Thyroid gland (tissue), 4 donors: ENCODE data around the gene NSG1.

Experiments used
- POLR2A ChIP-seq, 2 donors: fragments of 450-650 bp; IDR thresholded peaks; one replicate each; pipeline ENCODE4 v1.6.1; 2017; ENCODE audit warnings: antibody characterized with exemption in 2 of 2, mild to moderate bottlenecking in 2 of 2, moderate library complexity in 1 of 2
- TF ChIP-seq, protein P1 (sequence below), 6 experiments: fragments of 200-600 bp in 3 of 6; fragments of 450-650 bp in 3 of 6; sonication (generic) in 3 of 6; IDR thresholded peaks; one replicate each; pipeline ENCODE4 v1.5.1; 2016 to 2019; ENCODE audit warnings: antibody characterized with exemption in 6 of 6, mild to moderate bottlenecking in 2 of 6, inconsistent platforms in 1 of 6, moderate library complexity in 1 of 6

DNA sequence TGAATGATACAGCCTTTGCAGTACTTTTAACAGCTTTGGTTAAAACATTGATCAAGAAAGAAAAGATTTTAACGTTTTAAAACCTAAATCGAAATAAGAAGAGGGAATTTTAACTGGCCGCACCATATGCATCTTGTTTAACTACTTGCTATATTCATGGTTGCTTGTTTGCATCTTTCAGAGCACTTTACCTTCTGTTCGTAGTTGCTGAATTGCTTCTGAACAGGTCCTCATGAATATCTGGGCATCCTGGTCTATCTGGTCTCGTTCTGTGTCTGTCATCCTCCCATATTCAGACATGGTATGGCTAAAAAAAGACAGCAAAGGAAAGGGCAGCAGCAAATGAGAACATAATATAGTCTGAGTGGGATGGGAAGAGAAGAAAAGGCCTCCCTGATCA is 72.3 kb downstream of the NSG1 start:
- no peak for TF ChIP-seq POLR2A (IDR thresholded peaks at IDR 0.05)
- TF ChIP-seq, protein P1, sequence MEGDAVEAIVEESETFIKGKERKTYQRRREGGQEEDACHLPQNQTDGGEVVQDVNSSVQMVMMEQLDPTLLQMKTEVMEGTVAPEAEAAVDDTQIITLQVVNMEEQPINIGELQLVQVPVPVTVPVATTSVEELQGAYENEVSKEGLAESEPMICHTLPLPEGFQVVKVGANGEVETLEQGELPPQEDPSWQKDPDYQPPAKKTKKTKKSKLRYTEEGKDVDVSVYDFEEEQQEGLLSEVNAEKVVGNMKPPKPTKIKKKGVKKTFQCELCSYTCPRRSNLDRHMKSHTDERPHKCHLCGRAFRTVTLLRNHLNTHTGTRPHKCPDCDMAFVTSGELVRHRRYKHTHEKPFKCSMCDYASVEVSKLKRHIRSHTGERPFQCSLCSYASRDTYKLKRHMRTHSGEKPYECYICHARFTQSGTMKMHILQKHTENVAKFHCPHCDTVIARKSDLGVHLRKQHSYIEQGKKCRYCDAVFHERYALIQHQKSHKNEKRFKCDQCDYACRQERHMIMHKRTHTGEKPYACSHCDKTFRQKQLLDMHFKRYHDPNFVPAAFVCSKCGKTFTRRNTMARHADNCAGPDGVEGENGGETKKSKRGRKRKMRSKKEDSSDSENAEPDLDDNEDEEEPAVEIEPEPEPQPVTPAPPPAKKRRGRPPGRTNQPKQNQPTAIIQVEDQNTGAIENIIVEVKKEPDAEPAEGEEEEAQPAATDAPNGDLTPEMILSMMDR (IDR thresholded peaks at IDR 0.05) = no peak
